Measurements from ENCODE around the gene NFS1.
"Not testable (repeated sequence)": the region's sequence is repeated elsewhere in the genome, so short reads cannot be mapped to it uniquely, and the experiment has no call there.

NFS1 gene

GRCh38 chr20:35709259-35709658 is 10.1 kb upstream of the NFS1 start:
- DNase-seq (ENCODE audit: low read depth in 2 of 2) = no peak

GRCh38 chr20:35708502-35708901 is 9.3 kb upstream of the NFS1 start:
- no peak for DNase-seq (ENCODE audit: low read depth in 2 of 2)

- not testable (repeated sequence) for DNase-seq (ENCODE audit: low read depth in 2 of 2)
Observed at GRCh38 chr20:35706591-35707529, 7.7 kb upstream of the NFS1 start.

- DNase-seq (ENCODE audit: low read depth in 2 of 2) = not testable (repeated sequence)
Observed at GRCh38 chr20:35705894-35706293, 6.7 kb upstream of the NFS1 start.

- no peak for DNase-seq (ENCODE audit: low read depth in 2 of 2)
Observed at GRCh38 chr20:35704514-35705261, 5.5 kb upstream of the NFS1 start.

- DNase-seq (ENCODE audit: low read depth in 2 of 2) = no peak
Observed at GRCh38 chr20:35702824-35703695, 3.9 kb upstream of the NFS1 start.

GRCh38 chr20:35702051-35702823 is 3.1 kb upstream of the NFS1 start:
- no peak for DNase-seq (ENCODE audit: low read depth in 2 of 2)

GRCh38 chr20:35700625-35701148 is 1.5 kb upstream of the NFS1 start:
- no peak for DNase-seq (ENCODE audit: low read depth in 2 of 2)

GRCh38 chr20:35699957-35700624 is 939 bp upstream of the NFS1 start:
- no peak for DNase-seq (ENCODE audit: low read depth in 2 of 2)

GRCh38 chr20:35698298-35699126 is 640 bp downstream of the NFS1 start:
- DNase-seq (ENCODE audit: low read depth in 2 of 2) = no peak

- DNase-seq (ENCODE audit: low read depth in 2 of 2) = no peak
Observed at GRCh38 chr20:35697696-35698297, 1.4 kb downstream of the NFS1 start.

GRCh38 chr20:35695978-35696377 is 3.2 kb downstream of the NFS1 start:
- DNase-seq (ENCODE audit: low read depth in 2 of 2) = no peak

GRCh38 chr20:35695245-35695749 is 3.9 kb downstream of the NFS1 start:
- DNase-seq (ENCODE audit: low read depth in 2 of 2) = no peak

GRCh38 chr20:35690265-35690664 is 8.9 kb downstream of the NFS1 start:
- no peak for DNase-seq (ENCODE audit: low read depth in 2 of 2)

GRCh38 chr20:35686872-35687271 is 12.3 kb downstream of the NFS1 start:
- DNase-seq (ENCODE audit: low read depth in 2 of 2) = not testable (repeated sequence)

- DNase-seq (ENCODE audit: low read depth in 2 of 2) = not testable (repeated sequence)
Observed at GRCh38 chr20:35685368-35685767, 13.8 kb downstream of the NFS1 start.

GRCh38 chr20:35681960-35682359 is 17.2 kb downstream of the NFS1 start:
- no peak for DNase-seq (ENCODE audit: low read depth in 2 of 2)

- no peak for DNase-seq (ENCODE audit: low read depth in 2 of 2)
Observed at GRCh38 chr20:35680452-35681183, 18.5 kb downstream of the NFS1 start.
